MM.1S (cell line): ENCODE results near the gene TFF2.

Experiments used
- DNase-seq: peaks from one replicate; pipeline ENCODE4 v3.0.0-alpha.2; 2015
- H2AFZ ChIP-seq: fragments of 300-600 bp; sonication (generic); 2 replicates; pipeline ENCODE4 v1.6.0; 2016; ENCODE audit warnings: antibody characterized with exemption, low read length
- H3F3A ChIP-seq: fragments of 300-600 bp; sonication (generic); 2 replicates; pipeline ENCODE4 v1.6.1; 2016; ENCODE audit warnings: mild to moderate bottlenecking, antibody characterized with exemption, low read length, moderate library complexity, mixed read lengths; ENCODE audit not compliant: insufficient read depth
- H3K27ac ChIP-seq: fragments of 300-600 bp; sonication (generic); 2 replicates; pipeline ENCODE4 v1.5.1; 2016; ENCODE audit warnings: mild to moderate bottlenecking, low read length
- H3K27me3 ChIP-seq: fragments of 300-600 bp; sonication (generic); replicated peaks from 2 replicates; pipeline ENCODE4 v1.6.0; 2016; ENCODE audit warnings: low read length; ENCODE audit not compliant: insufficient read depth
- H3K36me3 ChIP-seq: fragments of 300-600 bp; sonication (generic); replicated peaks from 2 replicates; pipeline ENCODE4 v1.6.1; 2016; ENCODE audit warnings: mild to moderate bottlenecking, low read length, mixed read lengths; ENCODE audit not compliant: insufficient read depth
- H3K4me1 ChIP-seq: fragments of 300-600 bp; sonication (generic); 2 replicates; pipeline ENCODE4 v1.6.1; 2016; ENCODE audit warnings: low read length, mixed read lengths
- H3K4me2 ChIP-seq: fragments of 300-600 bp; sonication (generic); 2 replicates; pipeline ENCODE4 v1.6.0; 2016; ENCODE audit warnings: low read depth, low read length
- H3K4me3 ChIP-seq: fragments of 300-600 bp; sonication (generic); 2 replicates; pipeline ENCODE4 v1.5.1; 2016; ENCODE audit warnings: low read length, mixed read lengths
- H3K79me2 ChIP-seq: fragments of 300-600 bp; sonication (generic); 2 replicates; pipeline ENCODE4 v1.6.1; 2016; ENCODE audit warnings: mixed run types, low read length, mixed read lengths
- H3K9ac ChIP-seq: fragments of 300-600 bp; sonication (generic); 2 replicates; pipeline ENCODE4 v1.6.1; 2016; ENCODE audit warnings: low read length, mixed read lengths
- H3K9me2 ChIP-seq: fragments of 300-600 bp; sonication (generic); replicated peaks from 2 replicates; pipeline ENCODE4 v1.6.1; 2016; ENCODE audit warnings: mild to moderate bottlenecking, low read length, mixed read lengths; ENCODE audit not compliant: insufficient read depth
- H3K9me3 ChIP-seq: fragments of 300-600 bp; sonication (generic); replicated peaks from 2 replicates; pipeline ENCODE4 v1.6.1; 2016; ENCODE audit warnings: mild to moderate bottlenecking, low read length, mixed read lengths; ENCODE audit not compliant: insufficient read depth
- H4K20me1 ChIP-seq: fragments of 300-600 bp; sonication (generic); 2 replicates; pipeline ENCODE4 v1.6.1; 2016; ENCODE audit warnings: mild to moderate bottlenecking, low read length, moderate library complexity, mixed read lengths; ENCODE audit not compliant: insufficient read depth
- CTCF ChIP-seq: fragments of 300-600 bp; sonication (generic); IDR thresholded peaks from 2 replicates; pipeline ENCODE4 v1.5.1; 2016; ENCODE audit warnings: antibody characterized with exemption, low read length, mixed read lengths
- EZH2 ChIP-seq: fragments of 300-600 bp; sonication (generic); optimal IDR thresholded peaks from 2 replicates; pipeline ENCODE3; 2017; ENCODE audit warnings: low read depth, mild to moderate bottlenecking, antibody characterized with exemption, low read length, mixed read lengths
- EZH2phosphoT487 ChIP-seq: fragments of 300-600 bp; sonication (generic); IDR thresholded peaks from 2 replicates; pipeline ENCODE4 v1.6.1; 2018; ENCODE audit warnings: antibody characterized with exemption, low read length

The TFF2 gene

GRCh38 chr21:42307106-42307505 lies 43.7 kb downstream of the TFF2 start:
- Histone ChIP-seq H3K4me1 (no peaks in the 10 kb centered on the region; the same call in 1 of the 2 replicates), H3K9ac (no peak overlapping the region), H3K9me3 (no peaks in the 10 kb centered on the region), H3K4me2 (no peak overlapping the region), H2AFZ (no peak overlapping the region), H3K4me3 (no peak overlapping the region), H3F3A (no peaks in the 10 kb centered on the region), H4K20me1 (no peaks in the 10 kb centered on the region), H3K27ac (no peak overlapping the region), H3K27me3 (peaks cover 98% of the 10 kb centered on the region), H3K79me2 (no peaks in the 10 kb centered on the region), H3K9me2 (no peaks in the 10 kb centered on the region), H3K36me3 (no peaks in the 10 kb centered on the region)
- TF ChIP-seq CTCF, result no peak
- no peak for DNase-seq

- no peaks in the 10 kb centered on the region for H4K20me1 ChIP-seq
- no peak for TF ChIP-seq CTCF
- no peak for TF ChIP-seq EZH2phosphoT487
- no peaks in the 10 kb centered on the region for H3K79me2 ChIP-seq
- H3K4me3 ChIP-seq, result no peak overlapping the region
- no peaks in the 10 kb centered on the region for H3F3A ChIP-seq
- no peaks in the 10 kb centered on the region for H3K36me3 ChIP-seq
- no peak overlapping the region for H3K4me2 ChIP-seq
- no peak overlapping the region for H2AFZ ChIP-seq
- H3K9ac ChIP-seq, result no peak overlapping the region
- H3K9me3 ChIP-seq, result no peaks in the 10 kb centered on the region
- peaks cover 98% of the 10 kb centered on the region for H3K27me3 ChIP-seq
- H3K9me2 ChIP-seq, result no peaks in the 10 kb centered on the region
- H3K4me1 ChIP-seq, result no peaks in the 10 kb centered on the region; the same call in 1 of the 2 replicates
- no peak overlapping the region for H3K27ac ChIP-seq
- no peak for DNase-seq
Observed at GRCh38 chr21:42306366-42307035, 44.3 kb downstream of the TFF2 start.

- Histone ChIP-seq H3K4me1 (no peaks in the 10 kb centered on the region; the same call in 1 of the 2 replicates), H3K27me3 (peaks cover 98% of the 10 kb centered on the region), H3K9me2 (no peaks in the 10 kb centered on the region), H3K9ac (no peak overlapping the region), H3K79me2 (no peaks in the 10 kb centered on the region), H3K36me3 (no peaks in the 10 kb centered on the region), H3K4me3 (no peak overlapping the region), H4K20me1 (no peaks in the 10 kb centered on the region), H3K27ac (no peak overlapping the region), H3K9me3 (no peaks in the 10 kb centered on the region), H3K4me2 (no peak overlapping the region), H3F3A (no peaks in the 10 kb centered on the region), H2AFZ (no peak overlapping the region)
- TF ChIP-seq EZH2, result no peak
- no peak for TF ChIP-seq CTCF
- TF ChIP-seq EZH2phosphoT487, result no peak
- DNase-seq, result no peak
Observed at GRCh38 chr21:42305707-42306147, 45.1 kb downstream of the TFF2 start.
